Measurements from ENCODE around the gene CXorf65.

The CXorf65 gene

GRCh38 chrX:71118985-71119535, 12.5 kb upstream of the CXorf65 start:
- TF ChIP-seq JUND (IDR thresholded peaks at IDR 0.05; ENCODE audit: low read depth) = no peak
- in situ Hi-C loops (cut with HindIII; ENCODE audit: low pct_unique_long_range_greater_than_20kb, low sequenced_read_pairs) = no loop called here
- DNase-seq (ENCODE audit: low read depth in 1 of 2, low spot score in 1 of 2) = no peak

- TF ChIP-seq JUND (IDR thresholded peaks at IDR 0.05; ENCODE audit: low read depth) = no peak
- in situ Hi-C loops (cut with HindIII; ENCODE audit: low pct_unique_long_range_greater_than_20kb, low sequenced_read_pairs) = no loop called here
- peak; percentile 16 to 75 for DNase-seq (ENCODE audit: low read depth in 1 of 2, low spot score in 1 of 2)
These were observed 11.8 kb upstream of the CXorf65 start, which contains the start of gene MED12 for GRCh38 chrX:71118032-71118984. MED12 (plus strand) TSS chrX:71118596; CDS start chrX:71118755, 159 bp downstream.

GRCh38 chrX:71117358-71117757, 10.8 kb upstream of the CXorf65 start:
- in situ Hi-C loops (cut with HindIII; ENCODE audit: low pct_unique_long_range_greater_than_20kb, low sequenced_read_pairs) = no loop called here
- DNase-seq (ENCODE audit: low read depth in 1 of 2, low spot score in 1 of 2) = no peak
- TF ChIP-seq JUND (IDR thresholded peaks at IDR 0.05; ENCODE audit: low read depth) = no peak

- in situ Hi-C loops (cut with HindIII; ENCODE audit: low pct_unique_long_range_greater_than_20kb, low sequenced_read_pairs) = no loop called here
- no peak for TF ChIP-seq JUND (IDR thresholded peaks at IDR 0.05; ENCODE audit: low read depth)
- DNase-seq (ENCODE audit: low read depth in 1 of 2, low spot score in 1 of 2) = no peak
These were observed 5.4 kb upstream of the CXorf65 start for GRCh38 chrX:71111921-71112431.

GRCh38 chrX:71111141-71111843, 4.8 kb upstream of the CXorf65 start, which contains the start of gene IL2RG:
IL2RG (minus strand) TSS chrX:71111577; CDS start chrX:71111539, 38 bp downstream.
- no peak for TF ChIP-seq JUND (IDR thresholded peaks at IDR 0.05; ENCODE audit: low read depth)
- no peak for DNase-seq (ENCODE audit: low read depth in 1 of 2, low spot score in 1 of 2)
- in situ Hi-C loops (cut with HindIII; ENCODE audit: low pct_unique_long_range_greater_than_20kb, low sequenced_read_pairs) = no loop called here

- in situ Hi-C loops (cut with HindIII; ENCODE audit: low pct_unique_long_range_greater_than_20kb, low sequenced_read_pairs) = no loop called here
- no peak for DNase-seq (ENCODE audit: low read depth in 1 of 2, low spot score in 1 of 2)
- no peak for TF ChIP-seq JUND (IDR thresholded peaks at IDR 0.05; ENCODE audit: low read depth)
These were observed 2.5 kb upstream of the CXorf65 start for GRCh38 chrX:71109051-71109450.

GRCh38 chrX:71107762-71108360, 1.3 kb upstream of the CXorf65 start:
- in situ Hi-C loops (cut with HindIII; ENCODE audit: low pct_unique_long_range_greater_than_20kb, low sequenced_read_pairs) = no loop called here
- TF ChIP-seq JUND (IDR thresholded peaks at IDR 0.05; ENCODE audit: low read depth) = no peak
- no peak for DNase-seq (ENCODE audit: low read depth in 1 of 2, low spot score in 1 of 2)

- in situ Hi-C loops (cut with HindIII; ENCODE audit: low pct_unique_long_range_greater_than_20kb, low sequenced_read_pairs) = no loop called here
- DNase-seq (ENCODE audit: low read depth in 1 of 2, low spot score in 1 of 2) = no peak
- no peak for TF ChIP-seq JUND (IDR thresholded peaks at IDR 0.05; ENCODE audit: low read depth)
These were observed 705 bp upstream of the CXorf65 start for GRCh38 chrX:71107245-71107644.

- in situ Hi-C loops (cut with HindIII; ENCODE audit: low pct_unique_long_range_greater_than_20kb, low sequenced_read_pairs) = no loop called here
- DNase-seq (ENCODE audit: low read depth in 1 of 2, low spot score in 1 of 2) = no peak
- no peak for TF ChIP-seq JUND (IDR thresholded peaks at IDR 0.05; ENCODE audit: low read depth)
These were observed 912 bp downstream of the CXorf65 start for GRCh38 chrX:71105628-71106027.

GRCh38 chrX:71103110-71103983, 3.2 kb downstream of the CXorf65 start:
- no peak for TF ChIP-seq JUND (IDR thresholded peaks at IDR 0.05; ENCODE audit: low read depth)
- in situ Hi-C loops (cut with HindIII; ENCODE audit: low pct_unique_long_range_greater_than_20kb, low sequenced_read_pairs) = no loop called here
- DNase-seq (ENCODE audit: low read depth in 1 of 2, low spot score in 1 of 2) = no peak

GRCh38 chrX:71102292-71102691, 4.2 kb downstream of the CXorf65 start:
- TF ChIP-seq JUND (IDR thresholded peaks at IDR 0.05; ENCODE audit: low read depth) = no peak
- no peak for DNase-seq (ENCODE audit: low read depth in 1 of 2, low spot score in 1 of 2)
- in situ Hi-C loops (cut with HindIII; ENCODE audit: low pct_unique_long_range_greater_than_20kb, low sequenced_read_pairs) = no loop called here
